Mesodermal cell (in vitro differentiated cells): Measurements from ENCODE around the gene RPUSD1.
"Not testable (repeated sequence)": the region's sequence is repeated elsewhere in the genome, so short reads cannot be mapped to it uniquely, and the experiment has no call there.

Experiments used
- H3K27ac ChIP-seq: 2 replicates; pipeline ENCODE4 v1.7.0; 2013; ENCODE audit warnings: mild to moderate bottlenecking, low read depth, low read length, moderate library complexity; ENCODE audit not compliant: severe bottlenecking
- H3K36me3 ChIP-seq: 2 replicates; pipeline ENCODE4 v1.7.1; 2013; ENCODE audit warnings: mild to moderate bottlenecking, low read length, moderate library complexity; ENCODE audit not compliant: control insufficient read depth, insufficient read depth
- H3K4me1 ChIP-seq: one replicate; pipeline ENCODE4 v1.7.1; 2013; ENCODE audit warnings: mild to moderate bottlenecking, low read length; ENCODE audit not compliant: insufficient read depth, control insufficient read depth, poor library complexity, severe bottlenecking
- H3K4me3 ChIP-seq: 2 replicates; pipeline ENCODE4 v1.7.0; 2013; ENCODE audit warnings: low read length, control low read depth, mild to moderate bottlenecking; ENCODE audit not compliant: insufficient read depth, poor library complexity, severe bottlenecking; ENCODE audit errors: extremely low read depth
- H3K9me3 ChIP-seq: 2 replicates; pipeline ENCODE4 v1.7.1; 2013; ENCODE audit warnings: mild to moderate bottlenecking, low read length, moderate library complexity; ENCODE audit not compliant: control insufficient read depth
- WGBS, 2 experiments: methylation state at CpG; one replicate each; pipeline ENCODE4 v1.1.5; 2013; ENCODE audit warnings: missing lambda C conversion rate in 2 of 2; ENCODE audit not compliant: insufficient coverage in 2 of 2; 5-methylcytosine and 5-hydroxymethylcytosine counted together

Gene RPUSD1

GRCh38 chr16:827513-827912, 39.3 kb upstream of the RPUSD1 start:
- no peaks in the 10 kb centered on the region for H3K36me3 ChIP-seq
- H3K4me1 ChIP-seq, result no peaks in the 10 kb centered on the region
- no peak overlapping the region for H3K4me3 ChIP-seq
- no peak overlapping the region for H3K27ac ChIP-seq
- 92 to 99% methylated on average over 20 to 24 of the region's 24 CpGs for WGBS, 2 experiments
- H3K9me3 ChIP-seq, result no peaks in the 10 kb centered on the region

- Histone ChIP-seq H3K36me3 (no peaks in the 10 kb centered on the region), H3K4me3 (no peak overlapping the region), H3K4me1 (no peaks in the 10 kb centered on the region), H3K27ac (no peak overlapping the region), H3K9me3 (no peaks in the 10 kb centered on the region)
- 89 to 90% methylated on average over 30 to 36 of the region's 36 CpGs for WGBS, 2 experiments
Observed at GRCh38 chr16:825341-826061, 37.3 kb upstream of the RPUSD1 start.

GRCh38 chr16:824601-825000, 36.4 kb upstream of the RPUSD1 start:
- WGBS, 2 experiments, result 95% methylated on average over 22 to 25 of the region's 25 CpGs
- H3K27ac ChIP-seq, result no peak overlapping the region
- no peaks in the 10 kb centered on the region for H3K36me3 ChIP-seq
- H3K9me3 ChIP-seq, result no peaks in the 10 kb centered on the region
- no peak overlapping the region for H3K4me3 ChIP-seq
- no peaks in the 10 kb centered on the region for H3K4me1 ChIP-seq

GRCh38 chr16:824194-824593, 36.0 kb upstream of the RPUSD1 start:
- Histone ChIP-seq H3K4me1 (no peaks in the 10 kb centered on the region), H3K9me3 (no peaks in the 10 kb centered on the region), H3K4me3 (no peak overlapping the region), H3K27ac (no peak overlapping the region), H3K36me3 (no peaks in the 10 kb centered on the region)
- 93% methylated on average over 16 to 20 of the region's 22 CpGs for WGBS, 2 experiments

DNA sequence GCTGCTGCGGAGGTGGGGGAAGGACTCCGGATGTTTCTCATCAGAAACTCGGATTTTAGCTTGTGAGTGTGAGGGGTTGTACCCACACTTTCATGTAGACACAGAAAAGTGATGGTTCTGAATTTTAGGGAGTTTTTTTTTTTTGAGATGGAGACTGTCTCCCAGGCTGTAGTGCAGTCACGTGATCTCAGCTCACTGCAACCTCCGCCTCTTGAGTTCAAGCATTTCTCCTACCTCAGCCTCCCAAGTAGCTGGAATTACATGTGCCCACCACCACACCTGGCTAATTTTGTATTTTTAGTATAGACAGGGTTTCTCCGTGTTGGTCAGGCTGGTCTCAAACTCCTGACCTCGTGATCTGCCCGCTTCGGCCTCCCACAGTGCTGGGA, 34.7 kb upstream of the RPUSD1 start:
- no peak overlapping the region for H3K27ac ChIP-seq
- H3K9me3 ChIP-seq, result no peaks in the 10 kb centered on the region
- H3K36me3 ChIP-seq, result no peaks in the 10 kb centered on the region
- H3K4me3 ChIP-seq, result no peak overlapping the region
- H3K4me1 ChIP-seq, result no peaks in the 10 kb centered on the region
- WGBS, 2 experiments, result 89 to 98% methylated on average over 6 to 7 of the region's 9 CpGs

- whole genome bisulfite sequencing, 2 experiments, result 92 to 95% methylated on average over 15 to 18 of the region's 21 CpGs
- no peak overlapping the region for H3K4me3 ChIP-seq
- no peaks in the 10 kb centered on the region for H3K4me1 ChIP-seq
- H3K36me3 ChIP-seq, result no peaks in the 10 kb centered on the region
- H3K27ac ChIP-seq, result no peak overlapping the region
- no peaks in the 10 kb centered on the region for H3K9me3 ChIP-seq
Observed at GRCh38 chr16:822174-822908, 34.2 kb upstream of the RPUSD1 start.

DNA sequence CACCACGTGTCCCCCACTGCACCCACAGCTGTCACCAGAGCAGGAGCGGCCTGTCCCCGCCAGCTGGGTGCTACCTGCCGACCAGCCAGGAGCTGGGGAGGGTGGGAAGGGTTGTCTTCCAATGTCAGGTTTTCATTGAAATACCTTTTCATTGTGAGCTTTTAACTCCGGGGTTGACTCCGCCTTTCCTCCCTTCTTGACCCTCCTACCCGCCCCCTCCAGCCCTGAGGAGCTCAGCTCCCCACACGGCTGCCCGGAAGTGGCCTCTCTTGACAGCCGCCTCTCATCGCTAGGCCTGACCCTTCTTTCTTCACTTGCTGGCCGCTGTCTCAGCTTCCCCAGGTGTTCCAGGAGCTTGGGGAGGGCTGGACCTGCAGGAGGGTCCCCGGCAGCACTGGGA, 33.6 kb upstream of the RPUSD1 start:
- Histone ChIP-seq H3K4me3 (no peak overlapping the region), H3K4me1 (no peaks in the 10 kb centered on the region), H3K36me3 (no peaks in the 10 kb centered on the region), H3K9me3 (no peaks in the 10 kb centered on the region), H3K27ac (no peak overlapping the region)
- 85 to 89% methylated on average over 8 to 11 of the region's 13 CpGs for WGBS, 2 experiments

DNA sequence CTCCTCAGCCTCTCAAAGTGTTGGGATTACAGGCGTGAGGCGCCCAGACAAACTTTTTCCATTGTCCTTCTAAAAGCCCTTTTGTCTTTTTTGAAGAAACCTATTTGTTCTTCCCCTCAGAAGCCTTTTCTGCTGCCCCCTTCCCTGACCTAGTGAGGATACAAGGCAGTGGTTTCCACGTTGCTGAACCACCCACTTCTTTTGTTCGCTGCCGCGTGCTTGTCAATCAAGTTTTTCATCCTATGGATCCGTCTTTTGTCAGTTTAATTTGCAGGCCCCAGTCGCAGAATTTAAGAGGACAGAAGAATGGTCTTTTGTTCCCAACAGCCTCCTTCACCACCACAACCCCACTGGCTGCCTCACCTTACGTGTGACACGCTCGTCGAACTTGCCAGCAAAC, 32.6 kb upstream of the RPUSD1 start:
- Histone ChIP-seq H3K27ac (no peak overlapping the region), H3K9me3 (no peaks in the 10 kb centered on the region), H3K4me1 (no peaks in the 10 kb centered on the region), H3K36me3 (no peaks in the 10 kb centered on the region), H3K4me3 (no peak overlapping the region)
- 45 to 62% methylated on average over 10 to 12 of the region's 12 CpGs for WGBS, 2 experiments

DNA sequence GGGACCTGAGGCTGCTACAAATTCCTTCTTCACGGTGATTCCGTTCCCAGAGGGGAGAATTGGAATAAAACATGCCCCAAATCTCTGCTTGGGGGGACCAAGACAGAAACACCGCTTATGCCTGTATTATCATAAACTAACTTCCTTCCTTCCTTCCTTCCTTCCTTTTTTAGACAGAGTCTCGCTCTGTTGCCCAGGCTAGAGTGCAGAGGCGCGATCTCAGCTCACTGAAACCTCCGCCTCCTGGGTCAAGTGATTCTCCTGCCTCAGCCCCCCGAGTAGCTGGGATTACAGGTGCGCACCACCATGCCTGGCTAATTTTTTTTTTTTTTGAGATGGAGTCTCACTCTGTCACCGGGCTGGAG, 31.8 kb upstream of the RPUSD1 start:
- not testable (repeated sequence) for H3K36me3 ChIP-seq, H3K4me3 ChIP-seq, H3K4me1 ChIP-seq, H3K27ac ChIP-seq, H3K9me3 ChIP-seq
- 88 to 93% methylated on average over 10 of the region's 10 CpGs for WGBS, 2 experiments

- Histone ChIP-seq H3K27ac (no peak overlapping the region), H3K4me3 (no peak overlapping the region), H3K36me3 (no peaks in the 10 kb centered on the region), H3K9me3 (no peaks in the 10 kb centered on the region), H3K4me1 (peaks cover 2% of the 10 kb centered on the region)
- WGBS, 2 experiments, result 94% methylated on average over 22 of the region's 23 CpGs
Observed at GRCh38 chr16:819336-820043, 31.3 kb upstream of the RPUSD1 start.

GRCh38 chr16:818592-818991, 30.4 kb upstream of the RPUSD1 start:
- H3K4me3 ChIP-seq, result no peak overlapping the region
- no peaks in the 10 kb centered on the region for H3K9me3 ChIP-seq
- 57 to 81% methylated on average over 1 of the region's 2 CpGs for WGBS, 2 experiments
- peaks cover 6% of the 10 kb centered on the region for H3K4me1 ChIP-seq
- no peaks in the 10 kb centered on the region for H3K36me3 ChIP-seq
- no peak overlapping the region for H3K27ac ChIP-seq
